GM23338 (cell line): ENCODE results near the gene PRMT1. TPM values are rescaled to one million over a fixed set of nuclear protein-coding genes. Genes with fewer than 3 reads are reported as not detected.

Experiments
- ATAC-seq: fragments of 200-7000 bp; cut with Tn5 transposase; 3 replicates; pipeline ENCODE4 v1.9.1; 2020
- DNase-seq: peaks from one replicate; pipeline ENCODE4 v3.0.0-alpha.2; 2015; ENCODE audit warnings: low spot score
- H2AFZ ChIP-seq: fragments of 200-600 bp; sonication (generic); 2 replicates; pipeline ENCODE4 v1.8.0; 2016; ENCODE audit warnings: antibody characterized with exemption, mild to moderate bottlenecking, moderate library complexity
- H3F3A ChIP-seq: fragments of 200-600 bp; sonication (generic); replicated peaks from 2 replicates; pipeline ENCODE4 v1.8.0; 2017; ENCODE audit warnings: antibody characterized with exemption, mixed run types, low read depth
- H3K27ac ChIP-seq: fragments of 200-600 bp; sonication (generic); 2 replicates; pipeline ENCODE4 v1.6.1; 2016; ENCODE audit warnings: low read depth
- H3K27me3 ChIP-seq: fragments of 200-600 bp; sonication (generic); 2 replicates; pipeline ENCODE4 v1.8.0; 2016; ENCODE audit warnings: mild to moderate bottlenecking, mixed run types, moderate library complexity; ENCODE audit not compliant: insufficient read depth
- H3K36me3 ChIP-seq: fragments of 200-600 bp; sonication (generic); 2 replicates; pipeline ENCODE4 v1.8.0; 2016; ENCODE audit warnings: mild to moderate bottlenecking; ENCODE audit not compliant: insufficient read depth
- H3K4me1 ChIP-seq: fragments of 200-600 bp; sonication (generic); 2 replicates; pipeline ENCODE4 v1.8.0; 2016; ENCODE audit warnings: mild to moderate bottlenecking, moderate library complexity; ENCODE audit not compliant: insufficient read depth
- H3K4me2 ChIP-seq: fragments of 200-600 bp; sonication (generic); 2 replicates; pipeline ENCODE4 v1.7.1; 2017; ENCODE audit warnings: mixed run types
- H3K4me3 ChIP-seq: fragments of 200-600 bp; sonication (generic); 2 replicates; pipeline ENCODE4 v1.6.1; 2016; ENCODE audit warnings: mixed run types
- H3K79me2 ChIP-seq: fragments of 200-600 bp; sonication (generic); replicated peaks from 2 replicates; pipeline ENCODE4 v1.8.0; 2017; ENCODE audit warnings: mild to moderate bottlenecking; ENCODE audit not compliant: insufficient read depth
- H3K9me2 ChIP-seq: fragments of 200-600 bp; sonication (generic); 2 replicates; pipeline ENCODE4 v1.8.0; 2017; ENCODE audit not compliant: insufficient read depth
- H4K20me1 ChIP-seq: fragments of 200-600 bp; sonication (generic); replicated peaks from 2 replicates; pipeline ENCODE4 v1.8.0; 2017; ENCODE audit warnings: mild to moderate bottlenecking; ENCODE audit not compliant: insufficient read depth
- H3K27ac Mint-ChIP-seq: 2 replicates; pipeline ENCODE4 v1.8.0; 2020; ENCODE audit warnings: inconsistent platforms, mild to moderate bottlenecking, moderate library complexity, mixed read lengths
- H3K27me3 Mint-ChIP-seq: 3 replicates; pipeline ENCODE4 v1.8.0; 2022; ENCODE audit warnings: low read depth, mild to moderate bottlenecking, moderate library complexity, mixed read lengths, inconsistent platforms; ENCODE audit not compliant: insufficient read depth, poor library complexity
- H3K36me3 Mint-ChIP-seq: 3 replicates; pipeline ENCODE4 v1.8.0; 2021; ENCODE audit warnings: low read depth, mild to moderate bottlenecking, inconsistent platforms, moderate library complexity, mixed read lengths
- H3K4me1 Mint-ChIP-seq: 3 replicates; pipeline ENCODE4 v1.8.0; 2020; ENCODE audit warnings: mild to moderate bottlenecking, inconsistent platforms, mixed read lengths
- H3K4me3 Mint-ChIP-seq: 3 replicates; pipeline ENCODE4 v1.8.0; 2021; ENCODE audit warnings: moderate library complexity, mild to moderate bottlenecking, inconsistent platforms, mixed read lengths
- H3K9me3 Mint-ChIP-seq: 3 replicates; pipeline ENCODE4 v1.8.0; 2020; ENCODE audit warnings: moderate library complexity, mild to moderate bottlenecking, inconsistent platforms, mixed read lengths
- CREB1 ChIP-seq: fragments of 250-450 bp; sonication (Bioruptor Pico); IDR thresholded peaks from 2 replicates; pipeline ENCODE4 v1.5.0; 2020; ENCODE audit warnings: low read depth, mild to moderate bottlenecking, moderate library complexity
- EZH2 ChIP-seq: fragments of 200-600 bp; sonication (generic); IDR thresholded peaks from one replicate; pipeline ENCODE4 v1.8.0; 2017; ENCODE audit warnings: antibody characterized with exemption, mild to moderate bottlenecking, low read depth; ENCODE audit not compliant: unreplicated experiment
- EZH2phosphoT487 ChIP-seq: fragments of 200-600 bp; sonication (generic); IDR thresholded peaks from one replicate; pipeline ENCODE4 v1.8.1; 2018; ENCODE audit warnings: antibody characterized with exemption; ENCODE audit not compliant: unreplicated experiment
- JUNB ChIP-seq: IDR thresholded peaks from one replicate; pipeline ENCODE4 v1.6.1; 2016; ENCODE audit warnings: antibody characterized with exemption; ENCODE audit not compliant: unreplicated experiment
- NANOG ChIP-seq: IDR thresholded peaks from 2 replicates; pipeline ENCODE4 v1.6.1; 2016; ENCODE audit warnings: antibody characterized with exemption, borderline replicate concordance
- POLR2AphosphoS5 ChIP-seq: IDR thresholded peaks from 2 replicates; pipeline ENCODE4 v1.6.1; 2016; ENCODE audit warnings: antibody characterized with exemption, low read depth
- STAT1 ChIP-seq: IDR thresholded peaks from one replicate; pipeline ENCODE4 v1.6.1; 2016; ENCODE audit warnings: antibody characterized with exemption; ENCODE audit not compliant: unreplicated experiment
- ZNF114 ChIP-seq: fragments of 250-450 bp; sonication (Bioruptor Pico); IDR thresholded peaks from 2 replicates; pipeline ENCODE4 v1.5.0; 2020; ENCODE audit warnings: mild to moderate bottlenecking, moderate library complexity
- ZNF331 ChIP-seq: fragments of 250-450 bp; sonication (Bioruptor Pico); IDR thresholded peaks from 2 replicates; pipeline ENCODE4 v1.5.0; 2020; ENCODE audit warnings: low read depth, mild to moderate bottlenecking, moderate library complexity
- polyA plus RNA-seq: library from polyadenylated mRNA; unstranded; fragments of >200 nt; fragmentation: Nextera tagmentation; extraction: Ambion mirVana; gene quantifications from 2 replicates; pipeline ENCODE4 v1.2.1, GENCODE V29; 2016
- total RNA-seq: library from RNA; depleted of rRNA; stranded (reverse); fragments of >200 nt; shearing (Covaris generic); gene quantifications from 2 replicates; pipeline ENCODE4 v1.2.3, GENCODE V29; 2014
- TF ChIP-seq, protein P1 (sequence below): fragments of 250-450 bp; sonication (Bioruptor Pico); IDR thresholded peaks from 2 replicates; pipeline ENCODE4 v1.5.0; 2020; ENCODE audit warnings: mild to moderate bottlenecking, moderate library complexity
- TF ChIP-seq, protein P2 (sequence below), 2 experiments: fragments of 200-600 bp in 1 of 2; sonication (generic) in 1 of 2; conservative IDR thresholded peaks; 2 replicates each; pipeline versions ENCODE4 v1.5.1 to v1.6.1; 2016 to 2017; ENCODE audit warnings: antibody characterized with exemption in 2 of 2, low read depth in 2 of 2, mild to moderate bottlenecking in 2 of 2, moderate library complexity in 1 of 2
- TF ChIP-seq, protein P3 (sequence below): IDR thresholded peaks from 2 replicates; pipeline ENCODE4 v1.6.1; 2016; ENCODE audit warnings: antibody characterized with exemption

PRMT1 gene
- total and polyA plus RNA-seq, 2 experiments from 2014 or later: 590 to 700 TPM

DNA sequence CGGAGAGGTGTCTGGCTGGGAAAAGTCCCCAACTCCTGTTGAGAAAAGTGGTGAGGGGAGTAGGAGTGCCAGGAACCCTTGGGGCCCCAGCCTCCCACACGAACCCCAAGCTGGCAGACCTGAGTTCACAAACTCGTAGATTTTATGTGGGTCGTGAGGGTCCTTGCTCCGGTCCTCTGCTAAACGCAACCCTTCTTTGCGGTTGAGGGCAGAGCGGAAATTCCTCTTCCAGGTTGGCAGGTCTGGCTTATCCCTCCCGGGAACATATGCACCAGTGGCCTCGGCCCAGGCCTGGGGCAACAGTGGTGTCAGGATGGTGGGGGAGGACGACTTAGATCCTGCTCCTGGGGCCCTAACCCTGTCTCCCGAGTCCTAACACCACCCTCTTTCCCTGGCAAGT lies 13.8 kb upstream of the PRMT1 start (continued):
- TF ChIP-seq NANOG (no peak), EZH2phosphoT487 (no peak), JUNB (no peak), ZNF331 (CRISPR knock-in tag) (no peak), CREB1 (CRISPR knock-in tag) (no peak), STAT1 (no peak)
- TF ChIP-seq, protein P1, sequence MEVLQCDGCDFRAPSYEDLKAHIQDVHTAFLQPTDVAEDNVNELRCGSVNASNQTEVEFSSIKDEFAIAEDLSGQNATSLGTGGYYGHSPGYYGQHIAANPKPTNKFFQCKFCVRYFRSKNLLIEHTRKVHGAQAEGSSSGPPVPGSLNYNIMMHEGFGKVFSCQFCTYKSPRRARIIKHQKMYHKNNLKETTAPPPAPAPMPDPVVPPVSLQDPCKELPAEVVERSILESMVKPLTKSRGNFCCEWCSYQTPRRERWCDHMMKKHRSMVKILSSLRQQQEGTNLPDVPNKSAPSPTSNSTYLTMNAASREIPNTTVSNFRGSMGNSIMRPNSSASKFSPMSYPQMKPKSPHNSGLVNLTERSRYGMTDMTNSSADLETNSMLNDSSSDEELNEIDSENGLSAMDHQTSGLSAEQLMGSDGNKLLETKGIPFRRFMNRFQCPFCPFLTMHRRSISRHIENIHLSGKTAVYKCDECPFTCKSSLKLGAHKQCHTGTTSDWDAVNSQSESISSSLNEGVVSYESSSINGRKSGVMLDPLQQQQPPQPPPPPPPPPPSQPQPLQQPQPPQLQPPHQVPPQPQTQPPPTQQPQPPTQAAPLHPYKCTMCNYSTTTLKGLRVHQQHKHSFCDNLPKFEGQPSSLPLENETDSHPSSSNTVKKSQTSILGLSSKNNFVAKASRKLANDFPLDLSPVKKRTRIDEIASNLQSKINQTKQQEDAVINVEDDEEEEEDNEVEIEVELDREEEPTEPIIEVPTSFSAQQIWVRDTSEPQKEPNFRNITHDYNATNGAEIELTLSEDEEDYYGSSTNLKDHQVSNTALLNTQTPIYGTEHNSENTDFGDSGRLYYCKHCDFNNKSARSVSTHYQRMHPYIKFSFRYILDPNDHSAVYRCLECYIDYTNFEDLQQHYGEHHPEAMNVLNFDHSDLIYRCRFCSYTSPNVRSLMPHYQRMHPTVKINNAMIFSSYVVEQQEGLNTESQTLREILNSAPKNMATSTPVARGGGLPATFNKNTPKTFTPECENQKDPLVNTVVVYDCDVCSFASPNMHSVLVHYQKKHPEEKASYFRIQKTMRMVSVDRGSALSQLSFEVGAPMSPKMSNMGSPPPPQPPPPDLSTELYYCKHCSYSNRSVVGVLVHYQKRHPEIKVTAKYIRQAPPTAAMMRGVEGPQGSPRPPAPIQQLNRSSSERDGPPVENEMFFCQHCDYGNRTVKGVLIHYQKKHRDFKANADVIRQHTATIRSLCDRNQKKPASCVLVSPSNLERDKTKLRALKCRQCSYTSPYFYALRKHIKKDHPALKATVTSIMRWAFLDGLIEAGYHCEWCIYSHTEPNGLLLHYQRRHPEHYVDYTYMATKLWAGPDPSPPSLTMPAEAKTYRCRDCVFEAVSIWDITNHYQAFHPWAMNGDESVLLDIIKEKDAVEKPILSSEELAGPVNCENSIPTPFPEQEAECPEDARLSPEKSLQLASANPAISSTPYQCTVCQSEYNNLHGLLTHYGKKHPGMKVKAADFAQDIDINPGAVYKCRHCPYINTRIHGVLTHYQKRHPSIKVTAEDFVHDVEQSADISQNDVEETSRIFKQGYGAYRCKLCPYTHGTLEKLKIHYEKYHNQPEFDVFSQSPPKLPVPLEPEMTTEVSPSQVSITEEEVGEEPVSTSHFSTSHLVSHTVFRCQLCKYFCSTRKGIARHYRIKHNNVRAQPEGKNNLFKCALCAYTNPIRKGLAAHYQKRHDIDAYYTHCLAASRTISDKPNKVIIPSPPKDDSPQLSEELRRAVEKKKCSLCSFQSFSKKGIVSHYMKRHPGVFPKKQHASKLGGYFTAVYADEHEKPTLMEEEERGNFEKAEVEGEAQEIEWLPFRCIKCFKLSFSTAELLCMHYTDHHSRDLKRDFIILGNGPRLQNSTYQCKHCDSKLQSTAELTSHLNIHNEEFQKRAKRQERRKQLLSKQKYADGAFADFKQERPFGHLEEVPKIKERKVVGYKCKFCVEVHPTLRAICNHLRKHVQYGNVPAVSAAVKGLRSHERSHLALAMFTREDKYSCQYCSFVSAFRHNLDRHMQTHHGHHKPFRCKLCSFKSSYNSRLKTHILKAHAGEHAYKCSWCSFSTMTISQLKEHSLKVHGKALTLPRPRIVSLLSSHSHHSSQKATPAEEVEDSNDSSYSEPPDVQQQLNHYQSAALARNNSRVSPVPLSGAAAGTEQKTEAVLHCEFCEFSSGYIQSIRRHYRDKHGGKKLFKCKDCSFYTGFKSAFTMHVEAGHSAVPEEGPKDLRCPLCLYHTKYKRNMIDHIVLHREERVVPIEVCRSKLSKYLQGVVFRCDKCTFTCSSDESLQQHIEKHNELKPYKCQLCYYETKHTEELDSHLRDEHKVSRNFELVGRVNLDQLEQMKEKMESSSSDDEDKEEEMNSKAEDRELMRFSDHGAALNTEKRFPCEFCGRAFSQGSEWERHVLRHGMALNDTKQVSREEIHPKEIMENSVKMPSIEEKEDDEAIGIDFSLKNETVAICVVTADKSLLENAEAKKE (CRISPR knock-in tag): no peak

DNA sequence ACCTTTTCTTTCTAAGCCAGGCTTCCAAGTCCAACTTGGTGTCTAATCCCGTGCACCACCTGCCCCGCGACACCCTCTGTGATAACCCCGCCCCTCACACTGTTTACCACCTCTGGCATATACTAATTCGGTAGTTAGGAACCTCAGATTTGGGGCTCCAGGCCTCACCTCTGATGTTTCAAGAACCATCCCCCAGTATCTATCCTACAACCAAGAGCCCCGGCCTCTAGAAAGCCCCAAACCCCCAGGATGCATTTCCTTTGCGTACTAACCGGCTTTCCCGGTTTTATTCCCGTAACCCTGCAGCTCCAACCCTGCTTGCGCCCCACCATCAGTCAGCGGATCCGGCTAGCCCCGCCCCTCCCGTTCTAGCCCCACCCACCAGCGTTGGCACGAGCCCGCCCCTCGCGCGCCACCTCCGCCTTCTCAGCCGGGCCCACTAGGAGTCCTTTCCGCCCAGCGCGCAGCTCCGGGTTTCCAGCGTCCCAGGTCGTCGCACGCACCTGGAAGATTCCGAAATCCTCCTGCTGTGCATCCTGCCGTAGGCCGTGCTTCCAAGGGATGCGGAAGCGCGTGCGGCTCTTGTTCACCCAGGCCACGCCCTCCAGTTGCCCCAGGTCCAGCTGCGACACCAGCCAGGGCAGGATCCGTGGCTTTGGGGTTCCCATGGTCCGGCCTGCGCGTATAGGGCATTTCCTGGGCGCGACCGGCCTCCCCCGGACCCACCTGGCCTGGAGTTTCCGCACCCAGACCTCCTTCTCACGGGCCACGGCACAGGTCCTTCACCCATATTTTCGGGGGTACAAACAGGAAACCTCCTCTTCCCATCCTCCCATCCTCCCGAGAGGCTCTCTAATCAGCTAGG lies 12.7 kb upstream of the PRMT1 start:
- peak overlapping the region; percentile 98 for H3K4me3 Mint-ChIP-seq
- Histone ChIP-seq H3K4me1 (peaks cover 9% of the 10 kb centered on the region), H2AFZ (no peak overlapping the region), H4K20me1 (peaks cover 25% of the 10 kb centered on the region), H3K4me2 (peak overlapping the region; percentile 99), H3K27me3 (no peaks in the 10 kb centered on the region), H3K27ac (peak overlapping the region; percentile 96), H3K79me2 (peaks cover 36% of the 10 kb centered on the region), H3K4me3 (peak overlapping the region; percentile 70), H3K36me3 (peaks cover 24% of the 10 kb centered on the region), H3F3A (peaks cover 26% of the 10 kb centered on the region), H3K9me2 (no peaks in the 10 kb centered on the region)
- H3K9me3 Mint-ChIP-seq: peaks cover 13% of the 10 kb centered on the region
- DNase-seq (peak; percentile 98), ATAC-seq (peak; percentile 66)
- peaks cover 17% of the 10 kb centered on the region for H3K4me1 Mint-ChIP-seq
- peak overlapping the region; percentile 98 for H3K27ac Mint-ChIP-seq
- H3K27me3 Mint-ChIP-seq: peaks cover 26% of the 10 kb centered on the region
- H3K36me3 Mint-ChIP-seq: peaks cover 54% of the 10 kb centered on the region
- TF ChIP-seq POLR2AphosphoS5: peak; percentile 87
- TF ChIP-seq, protein P2, sequence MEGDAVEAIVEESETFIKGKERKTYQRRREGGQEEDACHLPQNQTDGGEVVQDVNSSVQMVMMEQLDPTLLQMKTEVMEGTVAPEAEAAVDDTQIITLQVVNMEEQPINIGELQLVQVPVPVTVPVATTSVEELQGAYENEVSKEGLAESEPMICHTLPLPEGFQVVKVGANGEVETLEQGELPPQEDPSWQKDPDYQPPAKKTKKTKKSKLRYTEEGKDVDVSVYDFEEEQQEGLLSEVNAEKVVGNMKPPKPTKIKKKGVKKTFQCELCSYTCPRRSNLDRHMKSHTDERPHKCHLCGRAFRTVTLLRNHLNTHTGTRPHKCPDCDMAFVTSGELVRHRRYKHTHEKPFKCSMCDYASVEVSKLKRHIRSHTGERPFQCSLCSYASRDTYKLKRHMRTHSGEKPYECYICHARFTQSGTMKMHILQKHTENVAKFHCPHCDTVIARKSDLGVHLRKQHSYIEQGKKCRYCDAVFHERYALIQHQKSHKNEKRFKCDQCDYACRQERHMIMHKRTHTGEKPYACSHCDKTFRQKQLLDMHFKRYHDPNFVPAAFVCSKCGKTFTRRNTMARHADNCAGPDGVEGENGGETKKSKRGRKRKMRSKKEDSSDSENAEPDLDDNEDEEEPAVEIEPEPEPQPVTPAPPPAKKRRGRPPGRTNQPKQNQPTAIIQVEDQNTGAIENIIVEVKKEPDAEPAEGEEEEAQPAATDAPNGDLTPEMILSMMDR (conservative IDR thresholded peaks at IDR 0.05; ENCODE audit: low read depth in 2 of 2): no peak
- TF ChIP-seq JUNB: no peak
- TF ChIP-seq EZH2phosphoT487: no peak
- no peak for TF ChIP-seq ZNF331 (CRISPR knock-in tag)
- no peak for TF ChIP-seq ZNF114 (CRISPR knock-in tag)
- 0 out of 2 replicates have a peak, but pooled peaks have one; percentile 34 for TF ChIP-seq CREB1 (CRISPR knock-in tag)
- TF ChIP-seq NANOG: no peak
- TF ChIP-seq, protein P3, sequence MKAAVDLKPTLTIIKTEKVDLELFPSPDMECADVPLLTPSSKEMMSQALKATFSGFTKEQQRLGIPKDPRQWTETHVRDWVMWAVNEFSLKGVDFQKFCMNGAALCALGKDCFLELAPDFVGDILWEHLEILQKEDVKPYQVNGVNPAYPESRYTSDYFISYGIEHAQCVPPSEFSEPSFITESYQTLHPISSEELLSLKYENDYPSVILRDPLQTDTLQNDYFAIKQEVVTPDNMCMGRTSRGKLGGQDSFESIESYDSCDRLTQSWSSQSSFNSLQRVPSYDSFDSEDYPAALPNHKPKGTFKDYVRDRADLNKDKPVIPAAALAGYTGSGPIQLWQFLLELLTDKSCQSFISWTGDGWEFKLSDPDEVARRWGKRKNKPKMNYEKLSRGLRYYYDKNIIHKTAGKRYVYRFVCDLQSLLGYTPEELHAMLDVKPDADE: peak; percentile 66
- TF ChIP-seq EZH2: no peak
